ENCODE data around the gene IGF2. TPM values are rescaled to one million over a fixed set of nuclear protein-coding genes. Genes with fewer than 3 reads are reported as not detected.
"Not testable (repeated sequence)": the region's sequence is repeated elsewhere in the genome, so short reads cannot be mapped to it uniquely, and the experiment has no call there.

Gene IGF2
- total RNA-seq, 1 donor from 2014 or later, result 6.6 TPM

DNA sequence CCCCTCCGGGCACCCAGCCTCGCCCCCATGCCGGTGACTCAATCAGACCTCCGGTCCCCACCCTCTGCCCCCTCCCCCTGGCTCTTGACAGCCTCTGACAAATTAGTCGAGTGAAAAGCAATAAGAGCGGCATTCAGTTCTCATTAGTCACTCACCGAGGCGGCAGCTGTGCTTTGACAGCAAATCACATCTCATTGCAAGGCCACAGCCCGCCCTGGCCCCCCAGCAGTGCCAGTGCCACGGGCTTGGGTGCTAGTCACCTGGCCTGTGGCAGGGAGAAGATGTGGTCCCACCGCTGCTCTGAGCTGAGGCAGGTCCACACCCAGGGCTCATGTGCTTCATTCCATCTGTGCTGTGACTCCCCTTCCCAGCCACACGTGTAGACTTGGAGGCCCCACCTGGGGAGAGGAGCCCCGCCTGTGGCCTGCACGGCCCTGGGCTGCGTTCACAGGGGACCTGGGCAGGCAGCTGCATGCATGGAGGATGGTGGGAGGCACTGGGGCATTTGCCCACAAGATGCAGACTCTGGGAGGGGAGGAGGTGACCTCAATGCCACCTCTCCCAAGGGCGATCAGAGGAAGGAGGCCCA lies 39.8 kb upstream of the IGF2 start:
- H3K4me3 ChIP-seq (ENCODE audit: low read depth, low read length), result no peak overlapping the region
- FAIRE-seq (no peak), DNase-seq (ENCODE audit: low read depth) (peak; percentile 88)

GRCh38 chr11:2178055-2178773 lies 39.0 kb upstream of the IGF2 start:
- not testable (repeated sequence) for DNase-seq (ENCODE audit: low read depth); H3K36me3 ChIP-seq (ENCODE audit: control insufficient read depth, insufficient read depth, low read length); H3K4me3 ChIP-seq (ENCODE audit: low read depth, low read length); H3K27me3 ChIP-seq (ENCODE audit: control insufficient read depth, insufficient read depth, low read length)
- peak; percentile 58 for FAIRE-seq

More for the DNA sequence above, 39.8 kb upstream of the IGF2 start:
- Histone ChIP-seq H3K36me3 (ENCODE audit: control insufficient read depth, insufficient read depth, low read length) (no peaks in the 10 kb centered on the region), H3K27me3 (ENCODE audit: control insufficient read depth, insufficient read depth, low read length) (no peaks in the 10 kb centered on the region)
- TF ChIP-seq CTCF (IDR thresholded peaks at IDR 0.05; ENCODE audit: insufficient read depth, low read length, severe bottlenecking), result no peak

- no peaks in the 10 kb centered on the region for H3K36me3 ChIP-seq (ENCODE audit: control insufficient read depth, insufficient read depth, low read length)
- FAIRE-seq (no peak), DNase-seq (ENCODE audit: low read depth) (no peak)
- H3K27me3 ChIP-seq (ENCODE audit: control insufficient read depth, insufficient read depth, low read length), result no peaks in the 10 kb centered on the region
- H3K4me3 ChIP-seq (ENCODE audit: low read depth, low read length), result no peak overlapping the region
- no peak for TF ChIP-seq CTCF (IDR thresholded peaks at IDR 0.05; ENCODE audit: insufficient read depth, low read length, severe bottlenecking)
Measured at GRCh38 chr11:2177076-2177475, 37.9 kb upstream of the IGF2 start.

GRCh38 chr11:2176389-2176900 lies 37.3 kb upstream of the IGF2 start:
- Histone ChIP-seq H3K27me3 (ENCODE audit: control insufficient read depth, insufficient read depth, low read length) (no peaks in the 10 kb centered on the region), H3K36me3 (ENCODE audit: control insufficient read depth, insufficient read depth, low read length) (no peaks in the 10 kb centered on the region), H3K4me3 (ENCODE audit: low read depth, low read length) (no peak overlapping the region)
- FAIRE-seq, result no peak
- no peak for TF ChIP-seq CTCF (IDR thresholded peaks at IDR 0.05; ENCODE audit: insufficient read depth, low read length, severe bottlenecking)
- no peak for DNase-seq (ENCODE audit: low read depth)

GRCh38 chr11:2175659-2176058 lies 36.5 kb upstream of the IGF2 start:
- DNase-seq (ENCODE audit: low read depth) (peak; percentile 74), FAIRE-seq (peak; percentile 50)
- Histone ChIP-seq H3K36me3 (ENCODE audit: control insufficient read depth, insufficient read depth, low read length) (no peaks in the 10 kb centered on the region), H3K27me3 (ENCODE audit: control insufficient read depth, insufficient read depth, low read length) (no peaks in the 10 kb centered on the region), H3K4me3 (ENCODE audit: low read depth, low read length) (no peak overlapping the region)
- TF ChIP-seq CTCF (IDR thresholded peaks at IDR 0.05; ENCODE audit: insufficient read depth, low read length, severe bottlenecking), result no peak

DNA sequence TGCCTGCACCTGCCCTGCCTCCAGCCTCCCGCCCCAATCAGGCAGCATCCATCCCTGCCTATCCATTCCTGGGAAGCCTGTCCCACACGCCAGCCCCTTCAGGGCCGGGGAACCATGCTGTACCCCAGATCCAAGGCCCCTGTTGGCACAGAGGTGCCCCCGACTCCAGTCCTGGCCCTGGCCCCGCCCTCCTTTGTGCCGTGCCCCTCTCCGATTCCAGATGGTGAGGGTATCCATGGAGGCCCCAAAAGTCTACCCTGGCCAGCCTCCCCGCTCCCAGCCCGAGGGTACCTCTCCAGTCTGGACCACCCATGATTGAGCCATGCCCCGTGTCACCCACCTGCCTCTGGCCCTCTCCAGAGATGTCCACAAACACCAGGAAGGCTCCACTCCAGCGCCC lies 35.2 kb upstream of the IGF2 start:
- Histone ChIP-seq H3K4me3 (ENCODE audit: low read depth, low read length) (no peak overlapping the region), H3K27me3 (ENCODE audit: control insufficient read depth, insufficient read depth, low read length) (no peaks in the 10 kb centered on the region), H3K36me3 (ENCODE audit: control insufficient read depth, insufficient read depth, low read length) (no peaks in the 10 kb centered on the region)
- DNase-seq (ENCODE audit: low read depth) (no peak), FAIRE-seq (no peak)
- TF ChIP-seq CTCF (IDR thresholded peaks at IDR 0.05; ENCODE audit: insufficient read depth, low read length, severe bottlenecking), result no peak
